NCI-H526 (cell line): Measurements from ENCODE around the gene ARAP1.

Experiments used
- DNase-seq, 2 experiments: peaks; one replicate each; lab custom pipeline; 2025; lab: John Stamatoyannopoulos, UW

ARAP1 gene

DNA sequence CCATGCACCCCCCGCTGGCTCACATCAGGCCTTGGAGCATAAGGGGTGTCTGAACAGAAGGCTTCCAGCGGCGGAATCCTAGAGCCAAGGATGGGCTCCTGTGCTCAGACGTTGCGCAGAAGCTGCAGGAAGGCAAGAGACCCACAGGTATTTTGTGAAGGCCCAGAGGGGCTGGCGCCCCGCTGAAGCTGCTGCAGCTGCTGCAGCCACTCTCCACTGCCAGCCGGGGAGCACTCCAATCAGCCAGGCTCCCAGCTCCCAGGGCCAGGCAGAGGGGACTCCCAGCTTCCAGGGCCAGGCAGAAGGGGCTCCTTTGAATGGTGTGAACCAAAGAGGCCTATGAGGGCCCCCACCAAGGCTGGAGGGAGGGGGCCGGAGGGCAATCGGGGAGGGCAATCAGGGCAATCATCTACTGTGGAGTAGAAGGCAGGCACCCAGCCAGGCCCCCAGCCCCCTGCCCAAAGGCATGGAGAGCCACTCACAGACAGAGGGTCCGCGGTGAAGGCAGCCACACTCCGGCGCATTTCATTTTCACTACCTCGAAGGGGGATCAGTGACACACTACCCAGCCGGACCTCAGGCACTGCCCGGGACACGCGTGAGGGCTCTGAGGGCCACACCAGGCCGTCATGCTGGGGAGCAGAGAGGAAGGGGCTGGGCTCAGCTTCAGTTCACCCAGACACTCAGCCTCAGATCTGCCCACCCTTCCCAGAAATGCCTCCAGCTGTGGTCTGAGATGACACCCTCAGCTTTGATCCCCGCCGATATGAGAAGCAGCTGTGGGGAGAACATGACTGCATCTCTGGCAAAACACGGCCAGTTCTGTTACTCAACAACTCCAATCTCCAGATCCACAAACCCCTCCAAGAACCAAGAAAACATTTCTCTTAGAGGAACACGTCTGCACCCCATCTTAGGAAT is 66.4 kb downstream of the ARAP1 start:
- no peak for DNase-seq

DNA sequence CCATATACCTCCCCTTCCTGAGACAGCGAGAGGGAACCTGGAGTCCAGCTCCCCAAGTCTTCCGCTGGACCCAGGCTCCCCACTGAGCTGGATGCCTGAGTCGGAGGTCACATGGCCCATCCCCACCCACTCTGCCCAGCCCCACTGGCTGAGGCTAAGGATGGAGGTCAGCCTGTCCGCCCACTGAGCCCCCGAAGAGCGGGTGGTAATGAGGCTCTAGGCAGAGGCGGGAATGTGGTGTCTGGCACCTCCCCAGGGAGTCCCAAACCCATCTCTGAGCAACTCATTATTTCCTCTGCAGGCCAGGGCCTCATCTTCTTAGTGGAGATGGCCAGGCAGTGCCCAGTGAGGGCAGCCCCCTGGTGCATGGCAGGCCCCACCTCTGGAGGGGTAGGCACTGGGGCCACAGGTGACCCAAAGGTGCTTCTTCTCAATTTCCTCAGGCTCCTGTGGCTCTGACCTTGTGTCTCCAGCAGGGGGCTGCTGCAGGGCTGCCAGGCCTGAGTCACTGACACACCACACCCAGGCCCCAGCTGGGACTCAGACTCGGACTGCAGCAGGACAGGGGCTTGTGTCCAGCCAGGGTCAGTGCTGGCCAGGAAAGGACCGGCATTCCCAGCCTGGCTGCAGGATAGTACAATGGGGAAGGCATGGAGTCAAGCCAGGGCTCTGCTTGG is 67.8 kb downstream of the ARAP1 start:
- DNase-seq, result peak; percentile 24 to 75

DNA sequence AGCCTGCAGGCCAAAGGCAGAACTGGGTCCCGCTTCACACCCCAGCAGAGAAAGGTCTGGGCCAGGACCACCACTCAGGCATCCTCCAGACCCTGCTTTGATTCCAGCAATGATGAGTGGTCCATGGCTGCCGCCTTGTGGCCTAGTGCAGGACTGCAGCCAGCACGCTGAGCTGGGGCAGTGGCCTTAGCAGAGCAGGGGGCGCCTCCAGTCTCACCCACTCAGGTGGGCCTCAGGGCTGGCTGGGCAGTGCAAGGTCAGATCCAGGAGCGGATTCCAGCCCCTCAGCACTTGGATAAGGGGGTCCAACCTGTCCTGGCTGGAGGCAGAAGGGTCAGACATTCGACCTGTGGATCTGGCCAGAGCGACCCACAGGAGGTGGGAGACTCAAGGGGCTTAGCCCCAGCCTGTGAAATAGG is 68.4 kb downstream of the ARAP1 start:
- DNase-seq, result peak in 1 of 2 experiments; percentile 79

GRCh38 chr11:72682858-72683243 is 69.4 kb downstream of the ARAP1 start:
- no peak for DNase-seq

- no peak for DNase-seq
Observed at GRCh38 chr11:72682238-72682857, 69.9 kb downstream of the ARAP1 start.

DNA sequence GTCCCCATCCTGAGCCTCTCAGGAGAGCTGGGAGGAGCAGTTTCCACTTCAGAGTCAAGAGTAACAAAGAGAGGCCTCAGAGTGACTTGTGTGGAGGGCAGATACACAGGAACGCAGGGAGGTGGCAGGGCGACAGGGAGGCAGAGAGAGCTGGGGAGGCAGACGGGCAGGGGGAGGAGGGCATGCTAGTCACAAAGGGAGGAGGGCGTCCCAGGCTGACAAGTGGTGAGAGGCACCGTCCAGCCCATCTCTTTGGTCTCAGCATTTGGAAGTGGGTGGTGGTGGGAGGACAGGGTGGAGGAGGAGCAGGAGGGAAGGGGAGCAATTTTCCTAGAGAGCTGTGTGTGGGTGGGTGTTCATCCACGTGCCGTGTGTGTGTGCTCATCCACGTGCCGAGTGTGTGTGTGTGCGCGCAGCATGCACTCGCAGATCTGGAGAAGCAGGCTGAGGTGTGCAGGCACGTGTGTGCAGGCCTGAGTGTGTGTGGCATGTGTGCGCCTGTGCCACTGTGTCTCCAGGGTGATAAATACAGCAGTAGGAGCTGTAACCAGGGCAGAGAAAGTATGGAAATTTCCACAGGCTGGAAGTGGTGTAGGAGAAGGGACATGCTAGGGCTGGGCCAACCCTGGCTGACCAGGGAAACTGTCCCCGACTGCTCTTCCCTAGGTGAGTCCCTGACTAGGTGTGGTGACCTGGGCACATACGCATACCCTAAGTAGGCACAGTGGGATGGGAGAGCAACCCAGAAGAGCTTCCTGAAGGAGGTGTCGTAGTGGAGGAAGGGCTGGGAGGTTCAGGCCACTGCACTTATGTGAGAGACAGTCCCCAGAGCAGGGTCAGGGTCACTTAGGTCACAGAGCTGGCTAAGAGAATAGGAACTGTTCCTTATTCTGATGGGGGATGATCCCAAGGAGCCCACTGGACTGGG is 70.7 kb downstream of the ARAP1 start:
- DNase-seq, result peak in 1 of 2 experiments; percentile 45

DNA sequence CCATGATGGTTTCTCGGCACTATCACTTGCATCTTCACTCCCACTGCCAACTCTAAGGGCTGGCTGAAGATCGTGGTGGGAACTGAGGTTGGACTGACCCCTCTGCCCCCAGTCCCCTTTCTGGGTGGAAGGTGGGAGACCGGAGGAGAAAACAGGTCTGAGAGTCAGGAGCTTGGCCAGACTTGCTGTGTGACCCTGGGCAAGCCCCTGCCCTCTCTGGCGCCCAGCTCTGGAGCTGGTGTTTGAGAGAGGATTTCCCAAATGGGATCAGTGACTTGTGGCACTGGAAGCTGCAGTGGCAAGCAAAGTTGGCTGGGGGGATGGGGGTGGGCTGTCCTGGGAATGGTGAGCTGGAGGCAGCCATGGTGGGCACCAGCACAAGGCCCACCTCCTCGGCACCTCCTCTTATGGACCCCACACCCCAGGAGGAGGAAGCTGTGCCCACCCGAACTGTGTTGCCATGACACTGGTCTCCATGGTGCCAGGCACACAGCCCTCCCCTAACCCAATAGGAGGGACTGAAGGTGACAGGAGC is 71.5 kb downstream of the ARAP1 start:
- no peak for DNase-seq

GRCh38 chr11:72679869-72680268 is 72.3 kb downstream of the ARAP1 start:
- DNase-seq, result no peak

GRCh38 chr11:72678524-72678923 is 73.7 kb downstream of the ARAP1 start:
- no peak for DNase-seq

DNA sequence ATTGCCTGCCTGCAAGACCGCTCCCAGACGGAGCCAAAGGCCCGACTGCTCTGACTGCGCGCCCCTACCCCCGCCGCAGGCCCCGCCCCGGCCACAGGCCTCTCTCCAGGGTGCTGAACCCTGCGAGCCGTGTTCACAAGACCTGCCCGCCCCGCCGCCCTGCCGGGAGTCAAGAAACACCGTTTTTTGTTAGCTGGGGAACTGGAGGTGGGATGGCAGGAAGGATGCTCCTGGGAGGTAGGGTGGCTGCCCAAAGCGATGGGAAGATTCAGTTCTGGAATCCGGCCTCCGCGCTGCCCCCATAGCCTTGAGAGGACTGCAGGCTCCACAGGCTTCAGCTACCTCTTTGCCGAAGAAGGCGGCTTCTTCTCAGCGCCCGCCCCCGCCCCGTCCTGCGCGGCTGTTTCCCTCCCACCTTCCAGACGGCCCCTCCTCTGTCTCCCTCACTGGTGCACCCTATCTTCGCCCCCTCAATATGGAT is 75.3 kb downstream of the ARAP1 start:
- no peak for DNase-seq

GRCh38 chr11:72675221-72675620 is 77.0 kb downstream of the ARAP1 start:
- no peak for DNase-seq

DNA sequence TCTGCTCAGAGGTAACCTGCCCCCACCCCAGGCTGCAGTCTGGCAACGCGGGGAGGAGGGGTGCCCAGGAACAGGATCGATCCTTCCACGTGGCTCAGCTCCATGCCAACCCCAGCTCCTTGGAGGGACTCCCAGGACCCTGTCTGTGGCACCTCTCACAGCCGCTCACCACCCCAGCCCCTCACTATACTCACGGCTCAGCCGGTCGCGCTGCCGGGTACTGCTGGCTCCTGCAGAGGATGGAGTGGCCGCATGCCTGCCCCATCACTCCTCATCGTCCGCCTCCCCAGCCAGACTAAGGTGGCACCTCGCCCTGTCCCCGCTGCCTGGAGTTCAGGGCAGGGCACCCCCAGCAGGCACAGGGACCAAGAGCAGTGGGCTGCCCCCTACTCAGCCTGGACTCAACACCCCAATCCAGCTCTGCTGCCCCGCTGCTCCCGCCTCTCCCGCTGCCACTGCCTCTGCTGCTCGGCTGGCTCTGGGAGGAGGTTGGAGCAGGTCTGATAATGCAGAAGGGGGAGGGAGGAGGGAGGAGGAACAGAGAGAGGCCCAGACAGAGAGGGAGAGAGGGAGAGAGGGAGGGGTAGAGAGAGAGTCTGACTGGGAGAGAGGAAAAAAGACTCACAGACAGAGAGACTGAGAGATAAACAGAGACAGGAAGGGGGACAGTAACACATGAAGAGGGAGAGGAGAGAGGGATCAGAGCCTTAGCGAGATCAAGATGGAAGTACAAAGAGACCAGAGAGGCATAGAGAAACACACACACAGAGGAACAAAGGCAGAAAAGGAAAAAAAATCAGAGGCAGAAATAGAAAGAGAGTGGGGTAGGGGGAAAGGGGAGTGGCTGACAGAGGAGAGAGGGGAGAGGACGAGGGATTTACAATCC is 78.0 kb downstream of the ARAP1 start, which contains the start of gene PDE2A:
PDE2A (minus strand) TSS at position 480 of the 886 bp plus-strand sequence; CDS start at position 265, 215 bp downstream.
- peak; percentile 71 to 91 for DNase-seq

DNA sequence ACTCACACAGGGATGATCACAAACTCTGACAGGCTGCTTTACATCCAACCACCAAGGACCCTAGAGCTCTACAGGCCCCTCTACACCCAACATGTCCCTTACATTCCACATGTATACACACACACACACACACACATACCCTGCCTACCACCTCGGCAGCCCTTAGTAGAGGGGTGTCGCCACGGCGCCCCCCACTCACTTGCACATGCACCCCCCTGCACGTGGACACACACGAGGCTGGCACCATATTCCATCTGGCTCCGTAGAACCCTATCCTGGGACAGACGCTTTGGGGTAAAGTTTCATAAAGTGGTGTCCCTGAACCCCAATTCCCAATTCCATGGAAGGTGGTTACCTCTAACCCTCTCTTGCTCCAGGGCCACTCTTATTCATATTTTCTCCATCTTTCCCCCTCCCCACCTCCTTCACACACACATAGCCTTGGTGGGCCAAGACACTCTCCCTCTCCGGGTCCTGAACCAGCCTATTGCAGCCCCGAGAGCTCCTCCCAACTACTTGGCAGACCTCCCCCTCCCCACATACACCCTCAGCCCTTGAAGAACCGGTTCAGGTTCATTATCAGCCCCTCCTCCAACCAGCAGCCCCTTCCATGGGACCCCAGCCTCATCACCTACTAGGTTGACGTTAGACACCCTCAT is 78.8 kb downstream of the ARAP1 start:
- DNase-seq, result no peak

DNA sequence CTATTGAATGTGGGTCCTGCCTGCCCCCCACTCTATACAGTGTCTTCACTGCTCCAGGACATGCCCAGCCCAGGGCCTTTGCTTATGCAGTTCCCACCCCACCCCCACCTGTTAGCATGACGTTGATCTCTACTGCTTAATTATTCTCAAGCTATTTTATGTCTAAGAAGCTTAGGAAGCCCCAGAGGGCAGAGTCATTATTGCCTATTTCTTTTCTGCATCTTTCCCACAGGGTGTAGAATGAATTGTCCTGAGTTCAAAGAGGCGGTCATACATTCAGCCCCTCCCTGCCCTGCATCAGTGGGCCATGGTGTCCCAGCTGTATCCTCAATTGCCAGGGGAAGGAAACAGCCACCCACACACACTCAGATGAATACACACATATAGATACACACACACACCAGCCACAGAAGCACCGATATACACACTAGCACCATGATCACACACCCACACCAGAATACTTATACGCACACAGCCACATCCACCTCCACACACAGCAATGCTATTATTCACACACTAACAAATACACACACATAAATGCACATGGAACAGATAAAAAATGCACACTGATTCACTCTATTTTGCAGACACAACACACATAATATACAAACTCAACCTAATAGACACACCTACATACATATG is 79.5 kb downstream of the ARAP1 start:
- DNase-seq, result no peak

GRCh38 chr11:72671152-72672099 is 80.8 kb downstream of the ARAP1 start:
- DNase-seq, result peak in 1 of 2 experiments; percentile 53

DNA sequence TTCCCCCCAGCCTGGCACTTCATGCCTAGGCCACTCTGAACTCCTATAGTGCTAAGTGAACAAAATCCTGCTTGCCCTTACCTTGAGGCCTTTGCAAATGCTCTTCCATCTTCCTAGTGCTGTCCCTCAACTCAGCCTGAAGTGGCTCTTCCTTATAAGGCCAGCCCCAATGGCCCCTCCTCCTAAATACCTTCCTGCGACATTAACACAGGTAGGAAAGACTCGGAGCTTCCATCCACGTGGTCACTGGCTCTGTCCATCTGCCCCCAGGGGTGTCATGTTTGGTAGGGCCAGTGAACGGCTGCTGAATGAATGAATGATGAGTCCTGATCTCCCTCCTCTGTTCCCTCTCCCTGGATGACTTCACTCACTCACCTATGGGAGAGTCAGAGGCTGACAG is 82.2 kb downstream of the ARAP1 start:
- peak; percentile 51 to 81 for DNase-seq

DNA sequence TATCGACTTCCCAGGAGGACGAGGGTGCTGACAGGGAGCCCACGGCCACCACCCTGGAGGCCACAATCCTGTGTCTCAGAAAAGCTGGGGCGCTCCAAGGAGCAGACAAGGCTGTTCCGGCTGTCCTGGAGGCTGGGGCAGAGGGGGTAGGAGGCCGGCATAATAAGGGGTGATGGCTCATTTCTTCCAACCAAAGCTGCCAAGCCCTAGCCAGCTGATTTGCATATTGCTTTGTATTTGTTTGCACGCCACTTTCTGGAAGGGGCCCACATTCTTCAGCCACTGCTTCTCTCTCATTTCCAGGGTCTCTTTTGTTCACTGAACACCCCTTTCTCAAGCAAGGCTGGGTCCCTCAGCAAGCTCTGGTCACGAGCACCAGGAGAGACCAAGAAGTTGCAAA is 82.7 kb downstream of the ARAP1 start:
- peak; percentile 60 to 92 for DNase-seq
